ENCODE results near the gene CEP350. TPM values are rescaled to one million over a fixed set of nuclear protein-coding genes. Genes with fewer than 3 reads are reported as not detected.

Gene CEP350
- total RNA-seq, 1 experiment from 2014 or later = 16.1 TPM

DNA sequence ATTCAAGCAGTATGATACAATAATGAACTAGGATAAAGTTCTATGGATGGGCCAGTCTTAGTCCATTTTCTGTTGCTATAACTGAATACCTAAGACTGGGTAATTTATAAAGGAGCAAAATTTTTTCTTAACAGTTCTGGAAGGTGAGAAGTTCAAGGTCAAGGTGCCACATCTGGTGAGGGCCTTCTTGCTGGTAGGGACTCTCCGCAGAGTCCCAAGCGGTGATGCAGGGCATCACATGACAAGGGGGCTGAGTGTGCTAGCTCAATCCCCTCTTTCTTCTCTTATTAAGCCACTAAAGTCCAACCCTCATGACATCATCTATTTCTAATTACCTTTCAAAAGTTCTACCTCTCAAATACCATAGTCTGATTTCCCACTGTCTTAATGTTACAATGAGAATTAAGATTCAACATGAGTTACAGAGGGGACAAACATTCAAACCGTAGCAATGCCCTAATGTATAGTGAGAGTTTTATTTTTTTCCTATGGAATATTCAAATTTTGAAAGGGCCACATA is 107.9 kb downstream of the CEP350 start:
- DNase-seq (ENCODE audit: low spot score) = no peak

DNA sequence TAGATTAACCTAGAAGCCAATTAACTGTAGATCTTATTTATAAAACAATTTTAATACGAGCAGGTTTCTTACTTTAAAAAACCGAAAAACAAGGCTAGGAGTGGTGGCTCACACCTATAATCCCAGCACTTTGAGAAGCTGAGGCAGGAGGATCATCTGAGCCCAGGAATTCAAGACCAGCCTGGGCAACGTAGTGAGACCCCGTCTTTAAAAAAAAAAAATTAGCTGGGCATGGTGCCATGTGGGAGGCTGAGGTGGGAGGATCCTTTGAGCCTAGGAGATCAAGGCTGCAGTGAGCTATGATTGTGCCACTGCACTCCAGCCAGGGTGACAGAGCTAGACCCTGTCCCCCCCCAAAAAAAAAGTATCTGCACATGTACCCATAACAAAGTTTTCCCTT is 110.8 kb downstream of the CEP350 start:
- no peak for DNase-seq (ENCODE audit: low spot score)

DNA sequence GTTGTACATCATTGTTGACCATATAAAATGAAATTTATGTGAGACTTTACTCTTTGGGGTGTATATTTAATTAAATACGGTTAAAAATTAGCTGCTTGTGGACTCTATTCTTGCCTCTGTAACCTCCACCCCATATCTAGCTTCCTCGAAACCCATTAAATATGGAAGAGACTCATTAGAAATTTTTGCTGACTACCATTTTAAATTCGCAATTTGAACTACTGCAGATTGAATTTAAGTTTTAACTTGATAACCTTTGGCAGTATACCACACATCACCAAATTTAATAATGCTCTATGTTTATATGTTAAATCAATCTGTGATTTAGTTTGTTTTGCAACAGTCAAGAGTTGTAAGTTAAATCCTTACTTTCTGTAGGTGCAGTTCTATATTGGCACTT is 111.5 kb downstream of the CEP350 start:
- DNase-seq (ENCODE audit: low spot score) = no peak

DNA sequence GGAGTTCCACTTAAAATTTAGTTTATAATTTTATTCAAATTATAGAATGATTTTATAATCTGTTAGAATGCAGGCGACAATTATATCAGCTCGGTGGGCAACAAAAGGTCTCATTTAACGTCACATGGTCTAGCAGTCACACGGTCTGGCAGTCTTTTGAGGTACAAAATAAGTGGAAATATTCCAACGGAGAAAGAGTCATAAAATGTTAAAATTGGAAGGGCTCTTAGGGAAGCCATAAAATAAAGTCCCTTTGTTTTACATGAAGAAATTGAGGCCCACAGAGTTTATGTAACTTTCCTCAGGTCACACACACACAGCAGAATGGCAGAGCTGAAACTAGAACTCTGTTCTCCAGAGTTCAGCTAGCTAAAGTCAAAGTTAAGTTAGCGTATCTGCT is 115.7 kb downstream of the CEP350 start:
- DNase-seq (ENCODE audit: low spot score) = no peak

DNA sequence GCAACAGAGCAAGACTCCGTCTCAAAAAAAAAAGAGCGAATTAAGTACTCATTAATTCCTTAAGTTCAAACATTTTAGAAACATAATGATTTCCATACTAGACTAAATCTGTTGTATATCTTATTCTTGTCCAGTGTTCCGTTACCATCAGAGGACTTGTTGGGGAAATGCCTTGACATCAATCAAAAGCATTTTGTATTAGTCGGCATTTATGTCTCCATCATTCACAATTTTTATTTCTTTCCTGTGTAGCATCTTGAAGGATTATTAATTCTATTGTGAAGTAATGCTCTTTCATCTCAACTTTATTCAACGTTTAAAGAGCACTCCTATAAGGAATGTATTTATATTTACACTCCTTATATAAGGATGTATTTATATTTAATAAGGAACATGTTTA is 117.1 kb downstream of the CEP350 start:
- no peak for DNase-seq (ENCODE audit: low spot score)

DNA sequence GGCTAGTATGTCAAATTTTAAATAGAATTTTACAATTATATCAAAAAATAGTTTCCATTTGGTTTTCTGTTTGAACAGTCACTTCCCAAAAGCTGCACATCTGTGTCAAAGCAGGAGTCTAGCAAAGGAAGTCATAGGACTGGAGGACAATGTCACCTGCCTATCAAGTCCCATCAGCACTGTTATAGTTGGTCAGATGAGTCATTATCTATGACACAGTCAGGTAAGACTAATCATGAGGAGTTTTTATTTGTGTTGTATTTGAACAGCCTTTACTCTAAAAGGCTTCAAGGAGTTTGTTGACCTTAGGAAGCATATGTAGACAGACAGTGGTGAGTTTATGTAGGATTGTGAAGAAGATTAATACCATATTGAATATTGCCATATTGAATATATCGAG is 125.8 kb downstream of the CEP350 start:
- peak; percentile 16 for DNase-seq (ENCODE audit: low spot score)

DNA sequence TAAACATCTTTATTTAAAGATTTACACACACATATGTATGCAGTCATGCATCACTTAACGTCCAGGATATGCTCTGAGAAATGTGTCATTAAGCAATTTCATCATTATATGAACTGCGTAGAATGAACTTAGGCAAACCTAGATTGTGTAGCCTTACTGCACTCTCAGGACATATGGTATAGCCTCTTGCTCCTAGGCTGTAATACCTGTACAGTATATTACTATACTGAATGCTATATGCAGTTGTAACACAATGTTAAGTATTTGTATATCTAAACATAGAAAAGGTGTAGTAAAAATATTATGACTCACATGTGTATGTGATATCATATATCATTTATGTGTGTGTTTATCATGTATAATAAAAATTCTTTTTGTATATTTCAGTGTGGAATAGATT is 126.9 kb downstream of the CEP350 start:
- no peak for DNase-seq (ENCODE audit: low spot score)

DNA sequence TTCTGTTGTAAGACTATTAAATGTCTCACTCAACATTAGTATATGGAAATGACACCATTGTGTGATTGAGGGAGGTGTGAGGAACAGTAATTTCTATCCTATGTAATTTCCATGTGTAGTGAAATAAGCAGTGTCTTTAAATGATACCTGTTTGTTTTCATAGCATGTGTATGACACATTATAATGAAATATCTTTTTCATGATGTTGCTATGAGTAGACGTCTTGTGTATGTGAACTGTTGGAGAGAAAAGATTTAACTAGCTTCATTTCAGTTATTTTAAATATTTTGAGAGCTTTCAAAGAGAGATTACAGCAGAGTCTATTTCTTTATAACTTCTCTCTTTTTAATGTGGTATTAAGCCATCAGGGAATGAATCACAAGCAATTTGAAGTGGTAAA is 128.6 kb downstream of the CEP350 start:
- no peak for DNase-seq (ENCODE audit: low spot score)

DNA sequence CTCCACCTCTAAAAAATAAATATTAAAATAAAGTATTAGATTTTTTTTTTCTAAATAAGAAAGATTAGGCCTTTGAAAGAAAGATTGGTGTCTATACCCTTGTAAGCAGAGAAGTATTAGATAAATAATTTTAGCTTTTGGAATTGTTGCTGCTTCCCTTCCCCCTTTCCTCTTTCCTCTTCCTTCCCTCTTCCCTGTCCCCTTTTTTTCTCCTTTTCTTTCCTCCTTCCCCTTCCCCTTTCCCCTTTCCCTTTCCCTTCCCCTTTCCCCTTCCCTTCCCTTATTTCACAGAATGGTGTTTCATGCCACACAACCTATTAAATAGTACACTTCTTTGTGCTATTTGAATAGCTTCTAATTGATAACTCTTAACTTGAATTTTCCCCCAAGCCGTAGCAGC is 130.3 kb downstream of the CEP350 start:
- no peak for DNase-seq (ENCODE audit: low spot score)

DNA sequence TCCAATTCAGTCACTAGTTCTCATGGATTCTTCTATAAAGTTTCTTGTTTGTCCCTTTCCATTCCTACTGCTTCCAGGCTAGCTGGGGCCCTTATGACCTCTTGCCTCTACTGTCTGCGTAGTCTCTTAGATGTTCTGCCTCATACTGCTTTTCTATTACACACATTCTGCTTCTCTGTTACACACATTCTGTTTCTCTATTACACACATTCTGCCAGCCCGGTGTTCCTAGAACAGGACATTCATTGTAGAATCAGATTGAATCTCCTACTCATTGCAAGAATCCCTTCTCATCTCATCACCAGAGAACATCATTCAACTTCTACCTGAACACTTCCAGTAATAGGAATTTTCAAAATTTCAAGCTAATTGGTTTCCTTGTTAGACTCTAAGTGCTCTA is 130.7 kb downstream of the CEP350 start:
- DNase-seq (ENCODE audit: low spot score) = no peak

DNA sequence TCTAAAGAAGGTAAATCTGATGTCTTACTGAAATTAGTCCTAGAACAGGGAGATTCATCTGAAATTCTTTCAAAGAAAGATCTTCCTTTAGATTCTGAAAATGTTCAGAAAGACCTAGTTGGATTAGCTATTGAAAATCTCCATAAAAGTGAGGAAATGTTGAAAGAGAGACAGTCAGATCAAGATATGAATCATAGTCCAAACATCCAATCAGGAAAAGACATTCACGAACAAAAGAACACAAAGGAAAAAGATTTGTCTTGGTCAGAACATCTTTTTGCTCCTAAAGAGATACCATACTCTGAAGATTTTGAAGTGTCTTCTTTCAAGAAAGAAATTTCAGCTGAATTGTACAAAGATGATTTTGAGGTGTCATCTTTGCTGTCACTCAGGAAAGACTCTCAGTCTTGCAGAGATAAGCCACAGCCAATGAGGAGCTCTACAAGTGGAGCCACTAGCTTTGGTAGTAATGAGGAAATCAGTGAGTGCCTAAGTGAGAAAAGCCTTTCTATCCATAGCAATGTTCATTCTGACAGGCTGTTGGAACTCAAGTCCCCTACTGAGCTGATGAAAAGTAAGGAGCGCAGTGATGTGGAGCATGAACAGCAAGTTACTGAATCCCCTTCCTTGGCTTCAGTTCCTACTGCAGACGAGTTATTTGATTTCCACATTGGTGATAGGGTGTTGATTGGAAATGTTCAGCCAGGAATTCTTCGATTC is 138.5 kb downstream of the CEP350 start:
- DNase-seq (ENCODE audit: low spot score) = no peak

DNA sequence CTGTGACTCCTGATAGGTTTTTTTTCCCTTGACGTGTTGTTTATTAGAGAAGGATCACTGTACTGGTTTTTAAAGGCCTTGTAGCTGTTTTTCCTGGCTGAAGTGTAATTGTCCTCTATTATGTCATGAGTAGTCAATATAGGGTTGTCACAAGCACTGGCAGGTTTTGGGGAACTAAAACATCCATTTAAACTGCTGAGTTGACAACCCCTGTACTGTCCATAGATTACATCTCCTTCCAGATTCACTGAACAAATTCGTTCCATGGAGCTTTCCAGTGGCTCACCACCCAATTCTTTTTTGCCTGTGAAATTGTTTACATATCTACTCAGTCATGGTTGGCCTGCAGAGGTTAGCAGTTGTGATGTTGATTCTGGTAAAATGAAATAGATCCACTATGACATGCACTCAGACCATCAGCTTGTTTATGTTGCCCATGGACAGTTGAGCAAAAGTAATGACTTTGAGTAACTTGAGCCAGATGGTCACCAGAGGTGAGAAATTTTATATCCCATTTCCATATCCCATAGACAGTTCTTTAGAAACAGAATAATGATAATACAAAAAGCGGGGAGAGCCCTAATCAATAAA is 140.2 kb downstream of the CEP350 start:
- DNase-seq (ENCODE audit: low spot score) = no peak

DNA sequence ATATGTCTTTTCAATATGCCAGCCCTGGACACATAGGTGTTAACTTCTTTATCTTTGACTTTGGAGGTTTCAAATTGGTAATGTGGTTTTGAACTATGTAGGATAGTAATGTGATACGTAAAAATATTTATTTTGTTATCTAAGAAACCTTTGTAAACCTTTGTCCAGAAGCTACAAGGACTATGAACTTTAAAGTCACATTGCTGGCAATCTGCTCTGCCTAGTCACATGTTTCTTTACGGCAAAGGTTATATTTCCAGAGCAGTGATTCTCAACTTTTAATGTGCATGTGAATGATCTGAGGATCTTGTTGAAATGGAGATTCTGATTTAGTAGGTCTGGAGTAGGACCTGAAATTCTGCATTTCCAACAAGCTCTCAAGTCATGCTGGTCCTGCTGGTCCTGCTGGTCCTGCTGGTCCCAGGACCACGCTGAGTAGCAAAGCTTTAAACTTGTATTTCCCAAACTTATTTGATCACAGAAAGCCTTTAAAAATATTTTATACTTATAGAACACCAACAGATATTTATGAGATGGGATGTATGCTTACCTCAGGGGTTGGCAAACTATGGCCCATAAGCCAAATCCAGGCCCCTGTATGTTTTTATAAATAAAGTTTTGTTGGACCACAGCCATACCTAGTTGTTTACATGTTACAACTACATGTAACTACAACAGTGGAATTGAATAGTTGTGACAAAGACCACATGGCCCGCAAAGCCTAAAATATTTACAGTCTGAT is 142.1 kb downstream of the CEP350 start:
- DNase-seq (ENCODE audit: low spot score) = no peak

DNA sequence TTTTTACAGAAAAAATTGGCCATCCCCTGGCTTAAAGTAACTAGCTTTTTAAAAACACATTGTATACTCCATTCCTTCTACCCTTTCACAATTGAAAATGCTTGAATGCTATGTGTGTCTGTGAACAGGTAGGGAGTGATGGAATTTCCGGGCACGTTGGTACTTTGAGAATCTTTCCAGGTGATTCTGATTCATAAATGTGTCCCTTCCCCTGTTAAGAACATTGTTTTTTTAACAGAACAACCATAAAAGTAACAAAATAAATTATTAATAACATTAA is 142.7 kb downstream of the CEP350 start:
- no peak for DNase-seq (ENCODE audit: low spot score)

DNA sequence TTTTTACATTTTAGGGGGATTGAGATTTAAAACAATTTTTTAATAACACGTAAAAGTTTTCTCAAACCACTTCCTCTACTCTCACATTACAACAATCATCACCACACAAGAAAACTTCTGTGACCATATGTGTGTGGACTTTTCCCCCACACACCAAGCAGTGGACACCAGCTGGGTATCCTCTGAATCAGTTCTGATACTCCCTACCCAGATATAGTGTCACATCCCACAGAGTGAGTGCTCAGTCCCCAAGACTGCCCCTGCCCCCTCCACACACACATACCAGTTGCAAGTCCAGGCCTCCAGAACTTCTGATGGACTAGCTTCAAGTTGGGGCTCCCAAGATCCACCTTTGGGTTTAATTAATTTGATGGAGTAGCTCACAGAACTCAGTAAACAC is 146.8 kb downstream of the CEP350 start:
- no peak for DNase-seq (ENCODE audit: low spot score)

DNA sequence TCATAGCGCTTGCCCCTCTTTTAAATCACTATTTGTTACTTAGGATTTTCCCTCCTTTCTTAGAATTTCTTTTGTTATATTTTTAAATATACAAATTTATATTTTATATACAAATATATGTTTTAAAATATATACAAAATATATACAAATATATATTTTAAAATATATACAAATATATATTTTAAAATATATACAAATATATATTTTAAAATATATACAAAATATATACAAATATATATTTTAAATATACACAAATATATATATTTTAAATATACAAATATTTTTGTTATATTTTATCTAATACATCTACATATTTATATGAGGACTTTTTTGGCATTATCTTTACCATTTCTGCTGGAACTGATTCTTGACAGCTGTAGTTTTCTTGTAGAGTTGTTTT is 149.2 kb downstream of the CEP350 start:
- no peak for DNase-seq (ENCODE audit: low spot score)

DNA sequence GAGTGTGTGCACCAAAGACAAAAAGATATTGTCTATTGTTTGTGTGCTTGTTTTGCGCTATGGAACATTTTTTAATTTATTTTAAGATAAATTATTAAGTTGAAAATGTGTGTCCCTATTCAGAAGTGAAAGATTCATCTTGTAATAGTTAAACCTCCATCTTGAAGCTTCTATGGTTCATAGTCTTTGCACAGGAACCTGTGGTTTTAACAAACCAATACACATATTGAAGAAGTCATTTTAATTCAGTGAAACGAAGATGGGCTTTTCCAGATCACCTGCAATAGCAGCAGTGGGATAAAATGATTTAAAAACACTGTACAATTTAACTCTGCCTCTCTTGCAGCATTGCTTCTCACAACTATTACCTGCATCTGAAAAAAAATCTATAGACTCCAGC is 157.5 kb downstream of the CEP350 start:
- DNase-seq (ENCODE audit: low spot score) = no peak

DNA sequence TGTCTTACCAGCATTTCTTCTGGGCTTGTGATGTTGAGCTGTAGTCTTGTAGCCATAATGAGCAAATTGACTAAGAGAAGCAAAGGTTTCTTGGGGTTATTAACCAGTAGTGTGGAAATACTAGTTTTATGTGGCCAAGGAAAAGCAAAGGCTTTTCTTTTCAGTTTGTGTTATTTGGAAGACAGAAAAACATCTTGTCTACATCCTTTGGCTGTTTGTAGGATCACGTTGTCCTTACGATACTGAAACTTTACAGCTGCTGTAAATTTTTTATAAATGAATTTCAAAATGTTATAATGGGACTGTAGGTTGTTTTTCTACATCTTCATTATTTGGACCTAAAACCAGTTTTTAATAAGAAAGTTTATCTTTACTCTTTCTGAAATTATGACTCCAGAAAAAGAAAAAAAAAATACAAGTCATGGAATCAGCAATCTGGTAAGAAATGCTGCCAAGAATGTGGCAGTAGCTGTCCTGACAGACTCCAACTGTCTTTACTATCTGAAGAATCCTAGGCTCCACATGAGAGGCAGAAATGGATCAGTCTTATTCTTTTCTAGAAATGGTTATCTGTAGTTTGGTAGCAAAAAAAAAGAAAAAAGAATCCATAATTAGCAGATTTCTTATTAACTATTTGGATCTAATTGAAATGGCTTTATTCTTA is 158.5 kb downstream of the CEP350 start:
- DNase-seq (ENCODE audit: low spot score) = no peak

DNA sequence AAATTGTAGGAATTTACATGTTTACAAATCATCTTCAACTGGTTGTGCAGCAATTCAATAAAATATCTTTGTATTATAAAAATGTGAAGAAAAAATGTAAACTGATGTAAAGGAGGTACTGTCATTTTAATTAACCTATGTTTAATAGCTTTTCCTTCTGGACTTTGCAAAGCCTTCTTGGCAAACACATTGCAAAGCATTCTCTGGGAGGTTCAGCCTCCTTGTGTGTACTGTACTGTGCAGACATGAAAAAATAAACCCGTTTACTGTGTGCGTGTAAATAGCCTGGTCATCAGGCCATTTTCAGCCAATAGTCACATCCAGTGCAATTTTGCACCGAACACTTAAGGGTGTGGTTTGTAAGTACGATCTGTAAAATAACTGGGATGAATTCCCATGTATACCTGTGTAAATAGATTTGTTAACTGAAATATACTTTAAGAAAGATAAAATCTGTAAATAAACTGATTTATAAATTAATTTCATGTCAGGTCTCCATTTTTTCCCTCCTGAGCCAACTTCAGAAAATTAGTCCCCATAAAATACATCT is 159.9 kb downstream of the CEP350 start:
- no peak for DNase-seq (ENCODE audit: low spot score)

DNA sequence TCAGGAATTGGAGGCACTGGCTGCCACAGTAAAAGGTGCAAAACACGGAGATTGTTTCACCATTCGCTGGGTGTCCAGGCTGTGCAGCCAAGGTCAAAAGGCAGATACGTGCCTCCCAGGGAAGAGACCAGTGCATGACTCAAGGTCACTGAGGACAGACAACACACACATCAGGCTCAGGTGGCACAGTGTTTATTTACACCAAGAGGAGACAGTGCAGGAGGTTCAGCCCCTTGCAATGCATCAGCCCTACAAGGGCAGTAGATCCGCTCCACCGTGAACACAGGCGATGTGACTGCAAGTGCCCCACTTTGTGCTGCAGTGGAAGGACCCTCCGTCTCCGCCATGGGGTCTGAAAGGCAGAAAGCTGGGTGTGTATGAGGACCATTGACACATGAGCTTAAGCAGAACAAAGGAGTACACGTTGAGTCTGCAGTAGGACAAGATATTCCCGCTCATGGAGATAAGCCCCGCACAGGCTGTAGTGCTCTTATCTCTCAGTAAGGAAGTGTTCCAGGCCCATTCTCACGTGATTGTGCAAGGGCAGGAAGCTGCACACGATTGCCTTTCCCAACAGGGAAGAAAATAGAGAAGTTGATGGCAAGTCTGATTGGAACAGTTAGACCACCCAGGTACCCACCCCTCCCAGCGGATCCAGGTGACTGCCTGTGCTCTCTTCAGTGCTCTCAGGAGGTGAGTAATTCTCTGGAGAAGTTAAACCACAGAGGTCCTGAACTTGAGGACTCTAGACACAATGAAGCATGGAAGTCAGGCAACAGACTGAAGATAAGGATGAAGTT is 162.6 kb downstream of the CEP350 start:
- DNase-seq (ENCODE audit: low spot score) = no peak

DNA sequence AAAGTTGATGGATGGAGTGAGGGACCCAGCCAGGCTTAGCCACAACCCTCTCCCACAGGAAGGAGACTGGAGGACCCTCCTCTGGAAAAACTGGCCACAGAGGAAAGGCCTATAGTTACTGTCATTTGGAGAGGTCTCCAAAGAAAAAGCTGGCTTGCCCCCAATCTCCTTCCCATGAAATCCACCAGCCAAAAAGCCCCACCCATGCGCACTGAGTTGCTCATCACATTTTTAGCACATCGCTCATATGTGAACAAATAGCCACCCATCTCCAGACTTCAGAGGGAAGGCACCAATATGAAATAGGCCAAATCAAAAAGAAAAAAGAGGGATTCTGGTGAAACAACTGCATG is 163.1 kb downstream of the CEP350 start:
- no peak for DNase-seq (ENCODE audit: low spot score)
